K562 (cell line): ENCODE measurements around the gene PPM1H. TPM values are rescaled to one million over a fixed set of nuclear protein-coding genes. Genes with fewer than 3 reads are reported as not detected.

Experiments used
- BCOR ChIP-seq: fragments of 450-650 bp; IDR thresholded peaks from 2 replicates; pipeline ENCODE4 v1.6.1; 2016
- BDP1 ChIP-seq: IDR thresholded peaks from 3 replicates; pipeline ENCODE4 v1.6.1; 2011; ENCODE audit not compliant: insufficient read length, insufficient read depth
- CEBPG ChIP-seq, 3 experiments: fragments of 200-800 bp in 1 of 3; sonication (Bioruptor generic) in 1 of 3; sonication (generic) in 1 of 3; formaldehyde crosslinking in 1 of 3; IDR thresholded peaks in 2 of 3; conservative IDR thresholded peaks in 1 of 3; 2 replicates each; pipeline versions ENCODE4 v1.6.1 to v1.8.0; 2016 to 2022; ENCODE audit warnings: missing compliant biosample characterization in 2 of 3, missing genetic modification characterization in 2 of 3, mild to moderate bottlenecking in 1 of 3, missing genetic modification reagents in 1 of 3
- FOXJ3 ChIP-seq: sonication (generic); formaldehyde crosslinking; IDR thresholded peaks from 2 replicates; pipeline ENCODE4 v1.4.0; 2020; ENCODE audit warnings: mild to moderate bottlenecking, missing genetic modification reagents
- HLTF ChIP-seq: fragments of 450-650 bp; IDR thresholded peaks from 2 replicates; pipeline ENCODE4 v1.6.1; 2016
- IRF2 ChIP-seq: sonication (generic); formaldehyde crosslinking; IDR thresholded peaks from 2 replicates; pipeline ENCODE4 v1.8.1; 2022; ENCODE audit warnings: mild to moderate bottlenecking, missing genetic modification reagents
- LEF1 ChIP-seq: fragments of 450-650 bp; IDR thresholded peaks from 2 replicates; pipeline ENCODE4 v1.6.1; 2016; ENCODE audit warnings: mild to moderate bottlenecking
- MAZ ChIP-seq, 2 experiments: fragments of 450-650 bp in 1 of 2; sonication (generic) in 1 of 2; formaldehyde crosslinking; IDR thresholded peaks in 1 of 2; conservative IDR thresholded peaks in 1 of 2; 2 replicates each; pipeline versions ENCODE4 v1.4.0 to v1.5.0; 2020; ENCODE audit warnings: mild to moderate bottlenecking in 1 of 2, missing genetic modification reagents in 1 of 2
- MCM2 ChIP-seq: fragments of 450-650 bp; IDR thresholded peaks from 2 replicates; pipeline ENCODE4 v1.6.1; 2017; ENCODE audit warnings: low read depth, mild to moderate bottlenecking
- NFIX ChIP-seq: fragments of 250-450 bp; sonication (Bioruptor Pico); IDR thresholded peaks from 2 replicates; pipeline ENCODE4 v1.4.0; 2020; ENCODE audit warnings: low read depth, mild to moderate bottlenecking, moderate library complexity
- NFRKB ChIP-seq: fragments of 450-650 bp; IDR thresholded peaks from 2 replicates; pipeline ENCODE4 v1.6.1; 2016; ENCODE audit warnings: low read depth
- SETDB1 ChIP-seq: IDR thresholded peaks from one replicate; pipeline ENCODE4 v1.6.1; 2012; ENCODE audit warnings: low read length, control low read depth, inconsistent platforms
- SP1 ChIP-seq: sonication (generic); formaldehyde crosslinking; IDR thresholded peaks from 2 replicates; pipeline ENCODE4 v1.8.1; 2022; ENCODE audit warnings: mild to moderate bottlenecking, missing genetic modification reagents
- SREBF2 ChIP-seq: sonication (generic); formaldehyde crosslinking; IDR thresholded peaks from 2 replicates; pipeline ENCODE4 v1.4.0; 2020; ENCODE audit warnings: mild to moderate bottlenecking, missing genetic modification reagents
- SRSF3 ChIP-seq: fragments of 200-400 bp; formaldehyde crosslinking; IDR thresholded peaks from 2 replicates; pipeline ENCODE4 v1.6.1; 2016; ENCODE audit warnings: mild to moderate bottlenecking, low read length, moderate library complexity; ENCODE audit not compliant: insufficient read depth
- TEAD4 ChIP-seq, 2 experiments: sonication (generic) in 1 of 2; formaldehyde crosslinking in 1 of 2; IDR thresholded peaks; 2 replicates each; pipeline versions ENCODE4 v1.6.1 to v1.8.0; 2012 to 2022; ENCODE audit warnings: borderline replicate concordance in 1 of 2, inconsistent platforms in 1 of 2, low read length in 1 of 2, mild to moderate bottlenecking in 1 of 2, missing genetic modification reagents in 1 of 2
- ZNF239 ChIP-seq: fragments of 250-450 bp; sonication (Bioruptor Pico); IDR thresholded peaks from 2 replicates; pipeline ENCODE4 v1.4.0; 2020; ENCODE audit warnings: mild to moderate bottlenecking
- ZNF444 ChIP-seq: fragments of 250-450 bp; sonication (Bioruptor Pico); IDR thresholded peaks from 2 replicates; pipeline ENCODE4 v1.4.0; 2020; ENCODE audit warnings: mild to moderate bottlenecking, moderate library complexity
- ZNF75A ChIP-seq: fragments of 450-650 bp; formaldehyde crosslinking; IDR thresholded peaks from 2 replicates; pipeline ENCODE4 v1.4.0; 2020; ENCODE audit warnings: mild to moderate bottlenecking
- polyA plus RNA-seq, 8 experiments: library from polyadenylated mRNA; depleted of rRNA in 4 of 8; stranded (reverse) in 5 of 8; unstranded in 3 of 8; fragments of >200 nt; fragmentation: Nextera tagmentation in 2 of 8; fragmentation: Illumina TruSeq in 1 of 8; extraction: Ambion mirVana in 2 of 8; extraction: Trizol in 1 of 8; gene quantifications; 2 replicates each; pipeline versions ENCODE4 v1.2.1 to v1.2.3, GENCODE V29; 2011 to 2014; ENCODE audit warnings: inconsistent platforms in 1 of 8, missing spikeins in 1 of 8
- total RNA-seq, 7 experiments: library from RNA; depleted of rRNA in 6 of 7; stranded (reverse); fragments of >200 nt in 6 of 7; fragmentation: Illumina TruSeq in 2 of 7; extraction: Trizol in 2 of 7; gene quantifications; 2 replicates each; pipeline versions ENCODE4 v1.2.1 to v1.2.3, GENCODE V29; 2011 to 2021; ENCODE audit warnings: low replicate concordance in 1 of 7
- TF ChIP-seq, protein P1 (sequence below): fragments of 250-450 bp; sonication (Bioruptor Pico); IDR thresholded peaks from 2 replicates; pipeline ENCODE4 v1.5.0; 2020; ENCODE audit warnings: mild to moderate bottlenecking, borderline replicate concordance
- TF ChIP-seq, protein P2 (sequence below): sonication (generic); formaldehyde crosslinking; IDR thresholded peaks from 2 replicates; pipeline ENCODE4 v1.8.0; 2022; ENCODE audit warnings: mild to moderate bottlenecking, missing genetic modification reagents, borderline replicate concordance

The PPM1H gene
- total and polyA plus RNA-seq, 9 of the 15 experiments (the other 6 are each of a cell fraction or from before 2014, with no cell fraction given): 5.3 to 29.3 (median 11.3) TPM

DNA sequence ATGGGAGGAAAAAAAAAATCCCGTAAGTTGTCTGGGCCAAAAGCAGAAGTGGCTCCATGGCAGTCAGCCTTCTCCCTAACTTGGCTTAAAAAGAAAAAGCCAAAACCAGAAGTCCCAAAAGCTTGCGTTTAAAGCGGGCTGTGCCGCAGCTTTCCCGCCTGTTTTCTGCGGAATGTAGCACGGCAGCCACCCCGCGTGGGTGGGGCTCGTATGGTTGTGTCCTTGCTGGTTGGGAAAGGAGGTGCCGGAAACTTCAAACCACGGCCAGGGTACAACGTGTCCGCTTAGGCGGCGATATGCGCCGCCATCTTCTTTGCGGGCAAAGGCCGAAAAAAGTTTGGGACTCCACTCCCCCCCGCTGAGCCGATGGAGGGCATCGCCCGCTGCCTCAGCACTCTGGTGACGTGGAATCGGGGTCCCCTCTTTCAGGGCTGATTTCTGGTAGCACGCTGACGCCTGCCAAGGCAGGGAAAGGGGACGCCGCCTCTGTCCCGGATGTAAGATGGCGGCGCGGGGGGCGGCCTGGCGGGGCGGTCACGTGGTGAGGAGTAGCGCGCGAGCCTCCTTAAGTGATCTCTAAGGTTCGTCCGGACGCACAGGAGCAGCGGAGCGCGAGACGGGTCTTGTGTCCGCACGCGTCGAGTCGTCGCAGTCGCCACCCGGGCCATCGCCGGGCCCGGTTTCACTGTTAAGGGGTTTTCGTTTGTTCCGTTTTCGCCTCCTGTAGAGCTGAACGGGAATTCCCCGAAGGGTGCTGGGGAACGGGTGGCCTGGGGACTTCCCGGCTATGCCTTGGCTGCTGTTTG lies 332.5 kb downstream of the PPM1H start (continued):
- peak; percentile 75 for TF ChIP-seq TEAD4 (IDR thresholded peaks at IDR 0.05; ENCODE audit: low read length)
- TF ChIP-seq TEAD4 (CRISPR knock-in tag; IDR thresholded peaks at IDR 0.05; ENCODE audit: borderline replicate concordance): peak; percentile 91; the same call in 1 of the 2 replicates
- no peak; the same call in 1 of the 2 replicates for TF ChIP-seq CEBPG (CRISPR knock-in tag; IDR thresholded peaks at IDR 0.05)
- TF ChIP-seq CEBPG (tag; conservative IDR thresholded peaks at IDR 0.05 in 1 of 2, IDR thresholded peaks at IDR 0.05 in 1 of 2): no peak
- TF ChIP-seq NFRKB: peak; percentile 99
- TF ChIP-seq ZNF444 (CRISPR knock-in tag): no peak; the same call in 1 of the 2 replicates
- TF ChIP-seq SREBF2: no peak
- TF ChIP-seq, protein P1, sequence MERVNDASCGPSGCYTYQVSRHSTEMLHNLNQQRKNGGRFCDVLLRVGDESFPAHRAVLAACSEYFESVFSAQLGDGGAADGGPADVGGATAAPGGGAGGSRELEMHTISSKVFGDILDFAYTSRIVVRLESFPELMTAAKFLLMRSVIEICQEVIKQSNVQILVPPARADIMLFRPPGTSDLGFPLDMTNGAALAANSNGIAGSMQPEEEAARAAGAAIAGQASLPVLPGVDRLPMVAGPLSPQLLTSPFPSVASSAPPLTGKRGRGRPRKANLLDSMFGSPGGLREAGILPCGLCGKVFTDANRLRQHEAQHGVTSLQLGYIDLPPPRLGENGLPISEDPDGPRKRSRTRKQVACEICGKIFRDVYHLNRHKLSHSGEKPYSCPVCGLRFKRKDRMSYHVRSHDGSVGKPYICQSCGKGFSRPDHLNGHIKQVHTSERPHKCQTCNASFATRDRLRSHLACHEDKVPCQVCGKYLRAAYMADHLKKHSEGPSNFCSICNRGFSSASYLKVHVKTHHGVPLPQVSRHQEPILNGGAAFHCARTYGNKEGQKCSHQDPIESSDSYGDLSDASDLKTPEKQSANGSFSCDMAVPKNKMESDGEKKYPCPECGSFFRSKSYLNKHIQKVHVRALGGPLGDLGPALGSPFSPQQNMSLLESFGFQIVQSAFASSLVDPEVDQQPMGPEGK: peak; percentile 88; the same call in 1 of the 2 replicates
- no peak for TF ChIP-seq IRF2 (CRISPR knock-in tag)
- no peak for TF ChIP-seq NFIX (CRISPR knock-in tag)
- no peak for TF ChIP-seq HLTF
- no peak for TF ChIP-seq BCOR
- TF ChIP-seq BDP1: no peak
- TF ChIP-seq SP1 (CRISPR knock-in tag): peak; percentile 47
- no peak for TF ChIP-seq FOXJ3
- no peak for TF ChIP-seq MCM2
- peak; percentile 47; the same call in 1 of the 2 replicates for TF ChIP-seq LEF1
- no peak for TF ChIP-seq SRSF3
- TF ChIP-seq ZNF75A (CRISPR knock-in tag): 0 out of 2 replicates have a peak, but pooled peaks have one; percentile 66
- TF ChIP-seq MAZ (CRISPR knock-in tag; conservative IDR thresholded peaks at IDR 0.05 in 1 of 2, IDR thresholded peaks at IDR 0.05 in 1 of 2): peak in 1 of 2 experiments; percentile 78; a peak in 3 of 4 replicates
- TF ChIP-seq SETDB1: no peak
- no peak; the same call in 1 of the 2 replicates for TF ChIP-seq ZNF239 (CRISPR knock-in tag)
- TF ChIP-seq, protein P2, sequence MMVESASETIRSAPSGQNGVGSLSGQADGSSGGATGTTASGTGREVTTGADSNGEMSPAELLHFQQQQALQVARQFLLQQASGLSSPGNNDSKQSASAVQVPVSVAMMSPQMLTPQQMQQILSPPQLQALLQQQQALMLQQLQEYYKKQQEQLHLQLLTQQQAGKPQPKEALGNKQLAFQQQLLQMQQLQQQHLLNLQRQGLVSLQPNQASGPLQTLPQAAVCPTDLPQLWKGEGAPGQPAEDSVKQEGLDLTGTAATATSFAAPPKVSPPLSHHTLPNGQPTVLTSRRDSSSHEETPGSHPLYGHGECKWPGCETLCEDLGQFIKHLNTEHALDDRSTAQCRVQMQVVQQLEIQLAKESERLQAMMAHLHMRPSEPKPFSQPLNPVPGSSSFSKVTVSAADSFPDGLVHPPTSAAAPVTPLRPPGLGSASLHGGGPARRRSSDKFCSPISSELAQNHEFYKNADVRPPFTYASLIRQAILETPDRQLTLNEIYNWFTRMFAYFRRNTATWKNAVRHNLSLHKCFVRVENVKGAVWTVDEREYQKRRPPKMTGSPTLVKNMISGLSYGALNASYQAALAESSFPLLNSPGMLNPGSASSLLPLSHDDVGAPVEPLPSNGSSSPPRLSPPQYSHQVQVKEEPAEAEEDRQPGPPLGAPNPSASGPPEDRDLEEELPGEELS (CRISPR knock-in tag): peak; percentile 75; the same call in 1 of the 2 replicates
